IPS-11a (cell line): ENCODE measurements around the gene PTGR1.
A peak's percentile ranks its signal among the peaks of the same experiment; 100 is the strongest.
"Not testable (repeated sequence)": the region's sequence is repeated elsewhere in the genome, so short reads cannot be mapped to it uniquely, and the experiment has no call there.

ENCODE experiments used
- H3K4me3 ChIP-seq: one replicate; pipeline ENCODE4 v1.5.1; 2013; ENCODE audit warnings: low read depth, low read length, control low read depth

Gene PTGR1

GRCh38 chr9:111615928-111616327 lies 16.5 kb upstream of the PTGR1 start:
- no peak overlapping the region for H3K4me3 ChIP-seq

GRCh38 chr9:111613436-111614040 lies 14.1 kb upstream of the PTGR1 start:
- H3K4me3 ChIP-seq: no peak overlapping the region

DNA sequence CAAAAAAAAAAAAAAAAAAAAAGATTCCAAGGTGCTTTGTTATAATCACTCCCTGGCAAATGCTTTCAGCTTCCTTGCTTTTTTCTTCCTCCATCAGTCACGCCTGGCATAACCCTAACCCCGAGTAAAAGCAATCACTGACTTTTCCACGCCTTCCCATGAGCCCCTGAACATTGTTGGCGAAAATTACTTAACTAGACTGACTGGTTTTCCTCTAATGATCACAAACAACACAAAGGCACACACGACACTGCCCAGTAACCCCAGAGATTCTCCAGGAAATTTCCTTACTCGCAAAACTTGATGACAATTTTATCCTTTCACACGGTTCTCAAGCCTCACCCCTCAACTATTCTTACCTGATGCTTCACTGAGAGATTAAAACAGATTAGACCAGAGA lies 11.4 kb upstream of the PTGR1 start:
- H3K4me3 ChIP-seq: no peak overlapping the region

GRCh38 chr9:111610149-111610548 lies 10.7 kb upstream of the PTGR1 start:
- no peak overlapping the region for H3K4me3 ChIP-seq

DNA sequence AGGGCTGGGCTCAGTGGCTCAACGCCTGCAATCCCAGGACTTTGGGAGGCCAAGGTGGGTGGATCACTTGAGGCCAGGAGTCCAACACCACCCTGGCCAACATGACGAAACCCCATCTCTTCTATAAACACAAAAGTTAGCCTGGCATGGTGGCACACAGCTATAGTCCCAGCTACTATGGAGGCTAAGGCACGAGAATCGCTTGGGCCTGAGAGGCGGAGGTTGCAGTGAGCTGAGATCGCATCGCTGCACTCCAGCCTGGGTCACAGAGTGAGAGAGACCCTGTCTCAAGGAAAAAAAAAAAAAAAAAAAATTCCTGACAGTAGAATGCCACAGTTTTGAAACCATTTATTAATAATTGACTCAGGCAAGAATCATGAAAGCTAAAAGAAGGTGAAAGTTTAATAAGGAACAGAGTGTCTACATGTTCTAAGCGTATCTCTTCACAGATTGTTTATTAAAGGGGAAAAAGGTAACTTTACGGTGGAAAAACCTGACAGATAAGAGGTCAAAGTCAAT lies 5.7 kb upstream of the PTGR1 start:
- no peak overlapping the region for H3K4me3 ChIP-seq

GRCh38 chr9:111604054-111604615 lies 4.7 kb upstream of the PTGR1 start:
- no peak overlapping the region for H3K4me3 ChIP-seq

- H3K4me3 ChIP-seq: no peak overlapping the region
These were observed 3.6 kb upstream of the PTGR1 start for GRCh38 chr9:111603041-111603440.

GRCh38 chr9:111601237-111602018 lies 2.0 kb upstream of the PTGR1 start:
- no peak overlapping the region for H3K4me3 ChIP-seq

GRCh38 chr9:111599955-111600343 lies 502 bp upstream of the PTGR1 start:
- H3K4me3 ChIP-seq: peak overlapping the region; percentile 85

DNA sequence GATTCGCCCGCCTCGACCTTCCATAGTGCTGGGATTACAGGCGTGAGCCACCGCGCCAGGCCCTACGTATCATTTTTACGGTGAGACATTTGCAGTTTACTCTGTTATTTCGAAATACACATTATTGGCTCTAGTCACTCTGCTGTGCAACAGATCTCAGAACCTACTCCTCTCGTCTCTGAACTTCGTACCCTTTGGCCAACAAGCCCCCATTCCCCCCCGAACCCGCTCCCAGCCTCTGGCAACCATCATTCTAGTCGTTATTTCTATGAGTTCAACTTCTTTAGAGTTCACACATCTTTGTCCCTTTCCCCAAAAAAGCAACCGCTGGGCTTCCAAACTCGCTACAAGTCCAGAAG lies 735 bp downstream of the PTGR1 start:
- H3K4me3 ChIP-seq: peak overlapping the region; percentile 85

DNA sequence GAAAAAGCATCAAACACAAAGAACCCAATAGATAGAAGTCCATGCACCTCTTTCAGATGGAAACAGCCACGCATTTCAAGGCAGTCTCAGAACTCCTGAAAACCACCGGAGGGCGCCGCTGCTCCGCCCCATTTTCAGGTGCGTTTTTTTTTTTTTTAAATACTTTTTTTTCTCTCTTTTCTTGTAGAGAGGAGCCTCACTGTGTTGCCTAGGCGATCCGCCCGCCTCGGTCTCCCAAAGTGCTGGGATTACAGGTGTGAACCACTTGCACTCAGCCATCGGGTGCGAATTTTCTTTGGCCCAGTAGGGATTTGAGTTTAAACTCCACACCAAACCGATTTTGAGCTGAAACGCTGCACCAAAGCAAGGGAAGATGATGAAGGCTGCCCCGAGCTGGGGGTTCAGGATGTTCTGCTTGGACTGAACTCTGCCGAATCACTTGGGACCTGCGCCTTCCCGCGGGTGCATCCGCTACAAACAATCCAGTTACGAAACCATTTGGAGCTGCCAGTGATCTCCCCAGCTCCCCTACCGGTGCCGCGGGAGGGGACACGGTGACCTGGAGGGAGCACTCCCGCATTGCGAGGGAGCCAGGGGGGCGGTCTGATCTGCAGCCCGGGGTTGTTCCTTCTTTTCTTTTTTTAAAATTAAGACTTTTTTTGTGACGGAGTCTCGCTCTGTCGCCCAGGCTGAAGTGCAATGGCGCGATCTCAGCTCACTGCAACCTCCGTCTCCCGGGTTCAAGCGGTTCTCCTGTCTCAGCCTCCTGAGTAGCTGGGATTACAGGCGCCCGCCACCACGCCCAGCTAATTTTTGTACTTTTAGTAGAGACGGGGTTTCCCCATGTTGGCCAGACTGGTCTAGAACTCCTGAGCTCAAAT lies 1.4 kb downstream of the PTGR1 start:
- H3K4me3 ChIP-seq: peak overlapping the region; percentile 85

DNA sequence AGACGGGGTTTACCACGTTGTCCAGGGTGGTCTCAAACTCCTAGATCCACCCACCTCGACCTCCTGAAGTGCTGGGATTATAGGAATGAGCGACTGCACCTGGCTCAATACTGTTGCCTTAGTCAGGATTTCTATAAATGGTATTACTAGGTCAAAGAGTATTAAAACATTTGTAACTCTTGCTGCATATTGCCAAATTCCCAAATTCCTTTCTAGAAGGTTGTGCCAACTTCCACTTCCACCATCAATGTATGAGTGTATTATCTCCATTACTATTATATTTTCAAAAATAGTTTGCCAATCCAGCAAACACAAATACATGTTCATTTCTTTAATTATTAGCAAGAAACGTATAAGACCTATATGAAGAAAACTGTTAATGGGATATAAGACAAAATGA lies 10.6 kb downstream of the PTGR1 start:
- H3K4me3 ChIP-seq: no peak overlapping the region

DNA sequence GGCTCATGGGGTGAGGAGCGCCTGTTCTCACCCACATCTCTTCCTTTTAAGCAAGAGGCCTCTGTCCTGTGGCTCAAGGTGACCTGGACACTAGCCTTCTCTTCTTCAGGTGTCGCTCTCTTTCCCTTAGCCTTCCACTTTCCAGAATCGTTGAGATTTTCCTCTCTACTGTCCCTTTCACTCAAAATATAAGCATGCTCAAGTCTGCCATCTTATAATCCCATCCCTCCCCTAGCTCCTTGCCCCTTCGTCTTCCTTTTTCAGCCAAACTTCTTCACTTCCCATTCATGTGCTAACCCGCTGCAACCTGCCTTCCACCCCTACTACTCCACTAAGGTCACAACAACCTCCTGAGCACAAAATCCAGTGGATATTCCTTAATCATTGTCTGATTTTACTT lies 13.1 kb downstream of the PTGR1 start:
- no peak overlapping the region for H3K4me3 ChIP-seq

DNA sequence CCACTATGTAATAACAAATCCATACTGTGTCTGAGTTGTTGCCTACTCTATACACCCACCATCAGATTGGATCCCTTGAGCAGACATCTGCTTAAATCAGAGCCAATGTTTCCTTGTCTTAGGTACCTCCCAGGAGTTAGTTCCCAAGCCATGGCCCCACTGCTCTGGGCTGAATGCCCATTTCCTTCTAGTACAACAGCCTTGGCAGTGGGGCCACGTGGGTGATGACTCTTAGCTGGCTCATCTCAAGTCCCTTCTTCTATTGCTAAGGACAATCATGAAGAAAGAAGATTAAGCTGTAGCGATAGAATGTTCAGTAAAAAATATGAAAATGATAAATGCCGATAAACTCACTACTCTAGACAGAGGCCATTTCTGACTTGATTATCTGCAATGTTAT lies 16.6 kb downstream of the PTGR1 start:
- H3K4me3 ChIP-seq: no peak overlapping the region

DNA sequence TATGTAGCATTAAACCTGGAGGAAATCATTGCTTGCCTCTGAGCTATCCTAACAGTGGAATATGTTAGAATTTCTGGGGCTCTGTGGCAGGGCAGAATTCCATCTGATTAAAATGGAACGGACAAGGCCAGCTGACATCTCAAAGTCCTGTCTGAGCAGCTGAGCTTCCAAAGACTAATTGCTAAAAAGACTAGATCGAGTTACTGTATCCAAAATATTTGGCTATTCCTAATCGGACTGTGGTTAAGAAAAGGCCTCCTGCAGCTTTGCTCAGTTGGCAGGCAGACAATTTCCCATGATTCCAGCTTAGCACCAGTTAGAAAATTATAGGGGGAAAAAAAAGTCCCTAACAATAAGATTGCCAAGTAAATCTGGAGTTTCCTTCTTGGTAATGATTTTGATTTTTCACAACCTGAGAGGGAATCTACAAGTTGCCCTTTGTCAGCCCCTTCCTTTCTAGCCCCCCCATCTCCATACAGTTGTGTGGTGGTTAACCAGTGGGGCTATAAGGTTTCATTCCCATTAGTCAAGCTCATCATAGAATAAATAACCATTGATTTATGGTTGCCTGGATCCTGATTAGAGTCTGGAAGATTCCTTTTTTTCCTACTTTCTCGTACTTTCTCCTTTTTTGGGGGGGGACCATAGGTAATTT lies 26.4 kb downstream of the PTGR1 start:
- no peak overlapping the region for H3K4me3 ChIP-seq

DNA sequence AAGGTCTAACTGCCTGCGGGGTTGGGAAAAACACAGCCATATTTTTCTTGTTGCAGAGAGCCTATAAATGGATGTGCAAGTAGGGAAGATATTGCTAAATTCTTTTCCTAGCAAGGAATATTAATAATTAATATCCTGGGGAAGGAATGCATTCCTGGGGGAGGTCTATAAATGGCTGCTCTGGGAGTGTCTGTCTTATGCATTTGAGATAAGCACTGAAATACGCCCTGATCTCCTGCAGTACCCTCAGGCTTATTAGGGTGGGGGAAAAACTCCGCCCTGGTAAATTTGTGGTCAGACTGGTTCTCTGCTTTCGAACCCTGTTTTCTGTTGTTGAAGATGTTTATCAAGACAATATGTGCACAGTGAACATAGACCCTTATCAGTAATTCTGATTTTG lies 31.3 kb downstream of the PTGR1 start:
- H3K4me3 ChIP-seq: not testable (repeated sequence)

DNA sequence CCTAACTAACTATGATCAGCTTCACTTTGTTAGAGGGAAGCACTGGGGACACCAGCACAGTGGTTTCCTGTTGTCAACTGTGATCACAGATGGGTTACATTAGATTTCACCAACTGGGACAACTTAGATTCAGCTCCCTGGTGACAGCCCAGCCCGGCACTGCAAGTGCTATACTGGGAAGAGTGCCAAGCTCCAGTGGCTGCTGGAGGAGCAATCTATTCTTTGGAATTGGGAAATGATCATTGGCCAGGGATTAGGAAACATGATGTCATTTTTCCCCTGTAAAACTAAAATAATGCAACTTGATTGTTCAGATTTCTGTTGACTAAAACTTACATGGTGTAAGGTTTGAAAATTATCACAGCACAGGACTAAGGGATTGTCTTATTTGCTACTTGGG lies 33.2 kb downstream of the PTGR1 start:
- no peak overlapping the region for H3K4me3 ChIP-seq

DNA sequence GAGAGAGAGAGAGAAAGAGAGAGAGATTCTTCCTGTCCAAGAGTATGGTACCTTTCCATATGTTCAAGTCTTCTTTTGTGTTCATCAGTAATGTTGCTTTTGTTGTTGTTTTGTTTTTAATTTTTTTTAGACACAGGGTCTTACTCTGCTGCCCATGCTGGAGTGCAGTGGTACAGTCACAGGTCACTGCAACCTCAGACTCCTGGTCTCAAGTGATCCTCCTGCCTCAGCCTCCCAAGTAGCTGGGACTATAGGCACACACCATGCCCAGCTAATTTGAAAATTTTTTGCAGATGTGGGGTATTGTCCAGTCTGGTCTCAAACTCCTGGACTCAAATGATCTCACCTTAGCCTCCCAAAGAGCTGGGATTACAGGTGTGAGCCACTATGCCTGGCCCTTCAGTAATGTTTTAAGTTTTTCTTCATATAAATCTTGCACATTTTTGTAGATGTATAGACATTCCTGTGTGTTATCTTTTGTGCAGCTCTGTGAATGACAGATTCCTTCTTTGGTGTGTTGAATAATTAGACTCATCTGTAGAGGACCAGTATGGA lies 38.2 kb downstream of the PTGR1 start:
- H3K4me3 ChIP-seq: no peak overlapping the region

GRCh38 chr9:111559000-111559610 lies 40.3 kb downstream of the PTGR1 start:
- no peak overlapping the region for H3K4me3 ChIP-seq

GRCh38 chr9:111555425-111555824 lies 44.0 kb downstream of the PTGR1 start:
- not testable (repeated sequence) for H3K4me3 ChIP-seq
